NCI-H446 (cell line): ENCODE results near the gene ILDR2.
A peak's percentile ranks its signal among the peaks of the same experiment; 100 is the strongest.

ENCODE experiments used
- DNase-seq, 2 experiments: peaks; one replicate each; lab custom pipeline; 2025; lab: John Stamatoyannopoulos, UW

The ILDR2 gene

DNA sequence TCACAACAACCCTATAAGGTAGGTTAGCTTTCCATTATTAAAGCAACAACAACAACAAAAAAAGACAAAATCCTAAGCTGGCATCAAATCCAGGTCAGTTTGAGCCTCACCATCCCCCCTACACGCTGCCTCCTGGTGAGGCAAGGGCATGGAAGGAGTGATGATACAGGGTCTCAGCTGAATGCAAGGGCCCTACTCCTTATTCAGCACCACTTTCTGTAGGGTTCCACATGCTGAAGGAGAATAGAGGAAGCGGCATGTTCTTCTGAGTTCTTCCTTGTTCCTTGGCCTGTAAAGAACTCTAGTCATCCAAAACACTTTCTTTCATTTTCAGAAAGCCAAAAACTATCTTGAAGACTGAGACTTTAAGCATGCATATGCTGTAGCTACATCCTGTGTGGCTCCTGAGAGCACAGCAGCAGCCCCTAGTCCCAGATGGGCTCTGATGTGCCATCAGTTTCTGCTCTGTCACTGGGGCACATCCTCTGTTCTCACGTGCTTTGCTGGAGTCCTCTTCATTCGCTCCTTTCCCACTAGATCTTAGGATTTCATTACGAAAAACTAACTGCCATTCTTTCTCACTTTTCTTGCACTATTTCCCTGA, 6.2 kb downstream of the ILDR2 start:
- no peak for DNase-seq

- DNase-seq = no peak
Measured at GRCh38 chr1:166960858-166961474, 14.4 kb downstream of the ILDR2 start.

- DNase-seq = no peak
Measured at GRCh38 chr1:166956872-166957271, 18.5 kb downstream of the ILDR2 start.

DNA sequence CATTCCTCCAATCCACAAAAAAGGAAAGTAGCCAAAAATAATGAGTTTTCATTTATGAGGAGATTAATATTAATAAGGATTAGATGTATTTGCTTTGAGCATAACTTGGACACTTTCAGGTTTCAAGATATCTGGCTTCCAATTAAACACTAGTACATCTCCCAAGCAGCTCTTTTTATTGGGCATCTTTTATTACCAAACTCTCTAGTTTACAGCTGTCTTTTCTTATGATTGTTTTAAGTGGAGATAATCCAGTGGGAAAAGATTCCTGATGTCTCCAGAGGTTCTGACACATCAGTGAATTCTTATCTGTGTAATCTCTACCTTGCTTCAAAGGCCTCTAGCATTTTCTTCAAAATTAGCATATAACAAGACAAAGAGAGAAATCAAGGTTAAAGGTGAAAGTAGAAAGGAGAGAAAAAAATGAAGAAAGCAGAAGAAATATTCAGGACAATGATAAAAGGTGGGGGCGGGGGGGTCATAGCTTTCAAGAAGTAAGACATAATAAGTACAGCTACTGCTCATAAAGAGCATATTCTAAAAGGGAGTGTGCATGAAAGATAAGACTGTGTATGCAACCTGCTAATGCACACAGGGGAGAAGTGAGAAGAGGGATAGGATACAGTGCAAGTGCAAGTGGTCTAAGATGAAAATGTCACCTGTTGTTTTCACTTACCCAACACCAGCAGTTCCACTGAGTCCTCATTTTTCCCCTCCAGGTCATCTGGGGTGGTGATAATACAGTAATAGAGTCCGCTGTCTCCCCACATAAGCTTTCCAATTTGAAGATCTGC, 19.1 kb downstream of the ILDR2 start:
- DNase-seq = no peak

- no peak for DNase-seq
Measured at GRCh38 chr1:166953491-166953890, 21.8 kb downstream of the ILDR2 start.

DNA sequence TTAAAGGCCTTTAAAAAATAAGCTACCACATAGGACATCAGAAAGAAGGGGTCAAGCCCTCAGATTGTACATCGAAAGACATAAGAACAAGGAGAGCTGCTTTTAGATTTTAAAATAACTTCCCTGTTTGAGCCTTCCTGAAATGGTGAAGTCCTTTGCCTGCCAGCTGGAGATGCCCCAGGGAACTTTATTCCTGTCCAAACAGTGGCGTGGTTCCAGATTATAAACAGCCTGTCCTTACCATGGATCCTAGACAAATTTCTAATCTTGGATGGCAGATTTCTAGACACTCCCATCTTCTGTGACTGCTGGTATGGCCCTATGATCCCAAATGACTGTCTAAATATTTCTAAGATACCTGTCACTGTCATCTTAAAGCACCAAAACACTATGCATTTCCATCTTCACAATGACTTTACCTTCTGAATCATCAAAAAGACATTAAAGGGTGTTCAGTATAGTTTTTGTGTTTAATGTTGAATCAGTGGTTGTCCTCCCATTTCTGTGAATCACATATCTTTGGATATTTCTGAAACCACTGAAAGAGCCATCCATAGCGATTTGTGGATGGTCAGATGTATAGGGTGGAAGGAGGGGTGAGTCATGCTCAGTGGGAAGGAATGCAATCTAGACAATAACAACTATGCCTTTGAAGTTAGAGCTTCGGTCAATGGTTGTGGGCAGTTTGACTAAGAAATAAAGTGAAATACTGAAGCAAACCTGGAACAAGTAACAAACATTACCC, 23.2 kb downstream of the ILDR2 start:
- DNase-seq = peak in 1 of 2 experiments; percentile 37

- DNase-seq = no peak
Measured at GRCh38 chr1:166951050-166951449, 24.3 kb downstream of the ILDR2 start.

GRCh38 chr1:166950156-166950555, 25.2 kb downstream of the ILDR2 start:
- no peak for DNase-seq

DNA sequence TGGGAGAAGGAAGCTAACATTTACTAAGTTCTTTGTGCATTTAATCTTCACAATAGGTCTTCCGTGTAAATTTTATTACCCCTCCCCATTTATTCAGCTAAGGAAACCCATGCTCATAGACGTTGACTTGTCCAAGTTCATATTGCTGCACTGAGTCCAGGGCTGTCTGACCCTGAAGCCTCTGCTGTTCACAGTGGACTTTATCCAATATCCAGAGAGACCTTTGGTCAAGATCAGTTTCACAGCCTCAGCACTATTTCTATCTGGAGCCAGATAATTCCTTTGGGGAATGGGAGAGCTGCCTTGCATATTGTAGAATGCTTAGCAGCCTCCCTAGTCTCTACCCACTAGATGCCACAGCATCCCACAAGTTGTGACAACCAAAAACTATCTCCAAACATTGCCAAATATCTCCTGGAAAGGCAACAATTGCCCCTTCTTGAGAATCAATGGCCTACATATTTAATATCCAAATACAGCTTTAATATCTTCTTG, 26.4 kb downstream of the ILDR2 start:
- no peak for DNase-seq

- DNase-seq = peak in 1 of 2 experiments; percentile 13
Measured at GRCh38 chr1:166947398-166948043, 27.8 kb downstream of the ILDR2 start.

- no peak for DNase-seq
Measured at GRCh38 chr1:166944186-166944967, 31.0 kb downstream of the ILDR2 start.

DNA sequence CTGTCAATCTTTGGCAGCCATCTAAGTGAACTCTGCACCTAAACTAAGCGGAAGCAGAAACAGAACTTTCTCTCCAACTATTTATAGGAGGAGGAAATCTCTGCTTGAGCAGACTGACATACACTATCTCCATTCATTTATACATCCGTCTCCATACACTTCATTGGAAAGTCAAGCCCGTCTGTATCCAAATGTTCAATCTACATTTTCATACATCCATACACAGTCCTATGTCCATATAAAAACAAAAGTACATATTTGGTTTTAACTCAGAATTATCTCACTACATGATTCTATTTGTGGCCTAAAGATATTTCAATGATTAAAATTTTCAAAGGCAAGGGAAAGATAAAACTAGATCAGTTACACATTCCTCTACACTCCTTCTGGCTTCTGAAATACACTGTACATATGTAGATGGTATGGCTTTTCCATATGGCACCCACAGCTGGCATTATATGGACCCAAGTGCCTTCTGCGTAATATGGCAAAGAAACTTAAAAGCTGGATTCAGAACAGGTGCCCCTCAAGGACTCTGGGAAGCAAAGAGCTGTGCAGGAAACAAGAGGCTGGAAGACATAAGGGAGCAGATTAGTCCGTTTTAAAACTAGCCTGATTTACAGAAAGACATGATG, 35.5 kb downstream of the ILDR2 start:
- DNase-seq = no peak

GRCh38 chr1:166937962-166938361, 37.4 kb downstream of the ILDR2 start:
- no peak for DNase-seq

- DNase-seq = no peak
Measured at GRCh38 chr1:166937329-166937728, 38.0 kb downstream of the ILDR2 start.

- no peak for DNase-seq
Measured at GRCh38 chr1:166933633-166934032, 41.7 kb downstream of the ILDR2 start.

DNA sequence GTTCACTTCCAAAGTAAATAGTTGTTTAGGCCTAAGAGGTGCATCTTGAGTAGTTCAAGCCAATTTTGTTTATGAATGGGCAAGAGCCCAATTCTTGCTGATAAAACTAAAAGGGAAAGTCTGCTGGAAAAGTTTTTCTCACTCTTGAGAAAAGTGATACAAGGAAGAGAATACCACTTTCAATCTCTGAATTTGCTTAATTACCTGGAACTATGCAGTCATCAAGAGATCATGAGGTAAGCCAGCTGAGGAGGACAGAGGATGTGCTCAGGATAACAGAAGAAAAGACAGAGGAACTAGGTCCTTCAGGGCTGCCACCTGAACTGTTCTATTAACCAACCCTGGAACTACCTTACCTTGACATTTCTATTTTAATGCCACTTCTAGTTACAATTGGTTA, 42.2 kb downstream of the ILDR2 start:
- no peak for DNase-seq

DNA sequence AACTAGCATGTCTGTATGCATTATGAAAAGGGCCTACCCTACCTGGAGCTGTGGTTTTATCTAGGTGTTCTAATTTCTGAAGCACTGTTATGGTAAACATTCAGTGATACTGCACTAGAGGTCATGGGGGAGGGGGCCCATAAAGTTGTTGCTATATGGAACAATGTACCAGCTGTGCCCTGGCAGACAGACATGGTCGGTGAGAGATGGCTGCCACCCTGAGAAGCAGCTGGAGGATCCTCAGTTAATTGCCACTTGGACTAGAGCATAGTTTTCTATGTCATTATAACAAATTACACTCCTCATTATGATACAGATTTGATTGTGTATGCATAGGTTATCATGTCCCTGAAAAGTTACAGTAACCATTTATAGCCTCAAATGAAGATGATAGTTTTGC, 45.4 kb downstream of the ILDR2 start:
- DNase-seq = no peak

DNA sequence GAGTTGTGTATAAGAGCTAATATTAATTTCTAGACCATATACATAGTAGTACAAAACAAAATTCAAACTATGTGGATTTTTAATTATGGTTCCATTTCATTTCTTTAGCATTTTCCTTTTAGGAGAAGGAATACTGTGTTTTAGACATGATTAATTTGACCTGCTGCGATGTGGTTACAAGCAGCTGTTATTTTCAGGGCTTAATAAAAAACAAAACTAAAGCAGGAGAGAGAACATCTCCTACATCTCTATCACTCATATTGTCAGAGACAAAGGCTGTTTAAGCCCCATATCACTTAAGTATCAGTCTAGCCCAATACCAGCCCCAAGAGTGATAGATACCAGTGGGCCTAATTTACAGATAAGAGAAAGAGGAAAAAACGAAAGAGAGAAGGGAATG, 47.6 kb downstream of the ILDR2 start:
- DNase-seq = no peak

GRCh38 chr1:166925810-166926478, 49.4 kb downstream of the ILDR2 start:
- no peak for DNase-seq
